Skeletal muscle cell (primary cell): ENCODE results near the gene SERPINA6.
"Not testable (repeated sequence)": the region's sequence is repeated elsewhere in the genome, so short reads cannot be mapped to it uniquely, and the experiment has no call there.

Source experiments
- DNase-seq: peaks from one replicate; pipeline ENCODE4 v3.0.0-alpha.2; 2010; ENCODE audit warnings: low read depth
- H3K4me3 ChIP-seq: 2 replicates; pipeline ENCODE4 v1.5.1; 2011; ENCODE audit warnings: low read depth, mild to moderate bottlenecking, control low read depth, low read length, moderate library complexity

The SERPINA6 gene

DNA sequence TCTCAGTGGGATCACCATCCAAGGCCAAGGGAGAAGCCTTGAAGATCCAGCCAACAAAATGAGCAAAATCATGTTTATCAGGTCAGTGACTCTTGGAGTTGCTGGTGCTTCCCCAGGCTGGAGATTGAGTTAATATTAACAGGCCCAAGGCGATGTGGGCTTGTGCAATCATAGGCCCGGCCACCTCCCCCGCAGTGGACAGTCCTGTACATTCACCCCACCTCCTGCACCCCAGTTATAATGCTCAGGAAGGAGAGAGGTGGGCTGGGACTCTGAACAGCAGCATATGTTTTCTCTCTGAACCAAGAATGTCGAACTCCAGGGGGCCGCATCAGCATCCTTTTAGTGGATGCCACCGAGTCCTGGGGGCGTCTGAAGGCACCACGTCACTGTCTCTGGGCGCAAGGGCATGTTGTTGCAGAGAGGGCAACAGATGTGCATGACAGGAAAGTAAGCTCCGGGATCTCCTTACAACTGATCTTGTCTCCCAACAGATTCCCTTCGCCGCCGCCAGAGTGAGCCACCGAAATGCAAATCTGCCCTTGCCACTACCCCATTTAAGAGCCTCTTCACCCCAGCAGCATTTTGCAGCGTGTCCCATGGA is 32.2 kb upstream of the SERPINA6 start:
- peak; percentile 54 for DNase-seq

DNA sequence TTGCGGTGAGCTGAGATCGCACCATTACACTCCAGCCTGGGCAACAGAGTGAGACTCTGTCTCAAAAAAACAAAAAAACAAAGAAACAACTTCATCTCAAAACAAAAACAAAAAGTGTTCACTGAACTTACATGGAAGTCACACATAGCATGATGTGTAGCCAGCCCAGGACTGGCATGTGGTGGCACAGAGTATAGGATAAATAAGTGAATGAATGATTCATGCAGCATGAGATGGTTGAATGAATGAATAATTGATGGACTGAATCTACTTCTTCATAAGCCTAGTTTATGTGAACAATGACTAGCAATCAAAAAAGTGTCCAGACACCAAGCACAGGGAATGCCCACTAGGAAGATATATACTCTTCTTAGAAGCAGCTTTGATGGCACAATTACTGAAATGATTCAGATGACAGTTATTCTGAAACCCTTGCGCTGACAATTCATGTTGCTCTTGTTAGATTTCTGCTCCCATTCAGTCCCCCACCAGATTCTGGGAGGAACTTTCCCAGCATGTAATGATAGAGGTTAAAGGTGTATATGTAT is 31.6 kb upstream of the SERPINA6 start:
- DNase-seq: no peak
- no peak overlapping the region for H3K4me3 ChIP-seq

More for the DNA sequence above, 32.2 kb upstream of the SERPINA6 start:
- no peak overlapping the region for H3K4me3 ChIP-seq

DNA sequence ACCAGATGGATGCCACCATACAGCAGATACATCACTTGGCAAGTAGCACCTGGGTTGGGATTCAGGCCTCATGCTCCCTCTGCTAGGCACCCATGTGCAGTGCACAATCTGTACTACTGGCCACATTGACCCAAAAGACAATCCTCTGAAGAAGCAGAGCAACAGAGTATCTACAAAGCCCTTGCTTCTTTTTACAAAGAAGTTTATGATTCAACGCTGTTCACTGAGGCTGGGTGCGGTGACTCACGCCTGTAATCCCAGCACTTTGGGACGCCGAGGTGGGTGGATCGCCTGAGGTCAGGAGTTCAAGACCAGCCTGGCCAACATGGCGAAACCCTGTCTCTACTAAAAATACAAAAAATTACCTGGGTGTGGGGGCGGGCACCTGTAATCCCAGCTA is 31.1 kb upstream of the SERPINA6 start:
- DNase-seq: not testable (repeated sequence)

DNA sequence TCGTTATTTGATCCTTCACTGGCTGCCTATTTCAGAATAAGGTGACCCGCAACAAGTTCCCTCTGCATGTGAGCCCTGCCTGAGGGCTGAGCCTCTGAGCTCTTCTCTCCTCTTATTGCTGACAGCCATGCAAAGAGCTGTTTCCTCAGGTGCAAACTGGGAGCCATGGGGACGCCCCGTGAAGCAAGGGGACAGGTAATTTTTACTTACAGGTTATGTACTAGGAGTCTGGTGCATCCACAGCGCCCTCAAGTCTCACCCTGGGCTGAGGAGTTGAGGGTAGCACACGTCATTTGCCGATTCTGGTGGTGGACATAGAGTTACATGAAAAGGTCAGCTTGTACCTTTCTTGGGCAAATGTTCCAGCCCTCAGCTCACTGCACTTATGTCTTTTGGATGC is 26.1 kb upstream of the SERPINA6 start:
- DNase-seq: no peak
- H3K4me3 ChIP-seq: no peak overlapping the region

More for the DNA sequence above, 31.1 kb upstream of the SERPINA6 start:
- not testable (repeated sequence) for H3K4me3 ChIP-seq

DNA sequence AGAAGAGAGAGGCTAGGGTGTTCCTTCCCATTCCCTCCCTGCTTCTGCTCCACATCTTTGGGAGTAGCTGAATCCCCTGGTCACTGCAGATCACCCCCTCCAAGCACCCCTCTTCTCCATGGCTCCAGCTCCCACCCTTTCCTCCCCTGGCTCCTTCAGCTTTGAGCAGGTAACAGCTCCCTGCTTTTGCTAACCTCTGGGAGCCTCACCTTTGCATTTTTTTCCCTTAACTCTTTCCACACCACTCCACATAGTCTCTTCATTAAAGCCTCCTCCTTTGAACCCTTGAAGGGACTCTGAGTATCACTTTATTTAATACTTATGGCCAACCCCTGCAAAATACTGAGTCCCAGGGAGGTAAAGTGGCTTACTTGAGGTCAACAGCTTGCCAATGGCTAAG is 25.7 kb upstream of the SERPINA6 start:
- no peak overlapping the region for H3K4me3 ChIP-seq
- DNase-seq: no peak

DNA sequence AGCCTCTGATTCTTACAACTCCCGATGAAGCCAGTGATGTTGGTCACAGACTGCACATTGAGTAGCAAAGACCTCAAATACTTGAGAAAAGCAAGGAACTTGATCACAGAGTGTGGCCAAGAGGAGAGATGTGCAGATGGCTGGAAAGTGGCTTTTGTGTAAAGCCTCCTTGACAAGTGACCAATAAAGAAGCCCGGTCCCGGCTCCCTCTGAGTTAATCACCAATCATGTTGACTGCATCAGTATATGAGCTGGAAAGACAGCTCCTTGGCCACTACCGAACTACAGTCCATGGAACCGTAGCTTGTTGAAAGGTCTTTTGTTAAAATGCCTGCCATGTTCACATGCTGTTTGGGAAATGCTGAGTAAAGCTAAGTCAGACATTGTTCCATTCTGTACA is 23.7 kb upstream of the SERPINA6 start:
- no peak overlapping the region for H3K4me3 ChIP-seq
- DNase-seq: no peak

DNA sequence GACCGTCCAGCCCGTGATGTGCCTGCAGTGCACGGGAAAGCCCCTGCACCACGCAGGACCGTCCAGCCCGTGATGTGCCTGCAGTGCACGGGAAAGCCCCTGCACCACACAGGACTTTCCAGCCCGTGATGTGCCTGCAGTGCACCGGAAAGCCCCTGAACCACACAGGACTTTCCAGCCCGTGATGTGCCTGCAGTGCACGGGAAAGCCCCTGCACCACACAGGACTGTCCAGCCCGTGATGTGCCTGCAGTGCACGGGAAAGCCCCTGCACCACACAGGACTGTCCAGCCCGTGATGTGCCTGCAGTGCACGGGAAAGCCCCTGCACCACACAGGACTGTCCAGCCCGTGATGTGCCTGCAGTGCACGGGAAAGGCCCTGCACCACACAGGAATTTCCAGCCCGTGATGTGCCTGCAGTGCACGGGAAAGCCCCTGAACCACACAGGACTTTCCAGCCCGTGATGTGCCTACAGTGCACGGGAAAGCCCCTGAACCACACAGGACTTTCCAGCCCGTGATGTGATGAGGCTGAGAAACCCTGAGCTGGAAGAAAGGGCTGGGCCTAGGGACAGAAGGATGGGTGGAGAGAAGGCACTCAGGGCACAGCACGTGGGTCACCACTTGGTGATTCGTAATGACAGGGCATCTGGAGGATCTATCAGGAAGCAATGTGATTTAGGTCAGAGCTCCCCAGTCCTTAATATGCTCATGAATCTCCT is 23.1 kb upstream of the SERPINA6 start:
- DNase-seq: not testable (repeated sequence)

DNA sequence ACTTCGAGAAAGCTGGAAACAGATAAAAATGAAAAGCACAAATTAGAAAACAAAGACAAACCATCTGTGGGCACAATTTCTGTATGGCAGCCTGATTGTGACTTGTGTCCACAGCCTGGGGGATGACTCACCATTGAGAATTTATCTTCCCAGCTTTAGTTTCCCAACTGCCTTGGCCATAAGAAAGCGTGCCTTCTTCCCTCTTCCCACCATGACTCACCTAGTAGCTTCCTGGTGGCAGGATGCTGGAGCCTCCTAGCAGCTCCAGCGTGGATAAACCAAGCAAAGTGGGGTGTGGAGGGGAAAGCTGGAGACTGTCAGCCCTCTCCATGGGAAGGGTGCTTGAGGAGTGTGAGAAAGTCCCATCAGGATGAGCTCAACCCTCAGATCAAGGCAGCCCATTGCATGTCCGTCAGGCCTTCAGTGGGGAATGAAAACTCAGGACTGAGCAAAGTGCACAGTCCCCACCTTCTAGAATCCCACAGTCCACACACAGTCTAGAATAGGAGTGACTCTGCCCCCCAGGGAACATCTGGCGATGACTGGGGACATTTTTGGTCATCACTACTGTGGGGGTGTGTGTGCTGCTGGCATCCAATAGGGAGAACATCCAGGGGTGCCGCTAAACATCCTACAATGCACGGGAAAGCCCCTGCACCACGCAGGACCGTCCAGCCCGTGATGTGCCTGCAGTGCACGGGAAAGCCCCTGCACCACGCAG is 22.4 kb upstream of the SERPINA6 start:
- no peak overlapping the region for H3K4me3 ChIP-seq
- peak; percentile 83 for DNase-seq

More for the DNA sequence above, 23.1 kb upstream of the SERPINA6 start:
- not testable (repeated sequence) for H3K4me3 ChIP-seq

DNA sequence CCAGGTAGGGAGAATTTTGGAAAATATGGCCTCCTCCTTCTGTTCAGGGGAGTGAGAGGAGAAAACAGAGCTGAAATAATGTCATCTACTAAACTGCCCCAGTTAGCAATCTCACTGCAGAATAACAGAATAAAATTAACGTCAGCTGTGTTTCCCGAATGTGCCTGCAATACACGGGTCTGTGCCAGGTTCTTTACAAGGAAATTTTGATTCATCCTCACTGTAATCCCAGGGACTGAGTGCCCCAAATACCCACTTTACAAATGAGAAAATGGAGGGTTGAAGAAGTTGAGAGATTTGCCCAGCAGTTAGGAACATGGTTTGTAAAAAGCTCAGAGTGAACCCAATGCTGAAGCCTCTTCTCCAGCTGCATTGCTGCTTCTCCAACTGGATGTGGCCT is 21.3 kb upstream of the SERPINA6 start:
- no peak for DNase-seq
- H3K4me3 ChIP-seq: no peak overlapping the region

DNA sequence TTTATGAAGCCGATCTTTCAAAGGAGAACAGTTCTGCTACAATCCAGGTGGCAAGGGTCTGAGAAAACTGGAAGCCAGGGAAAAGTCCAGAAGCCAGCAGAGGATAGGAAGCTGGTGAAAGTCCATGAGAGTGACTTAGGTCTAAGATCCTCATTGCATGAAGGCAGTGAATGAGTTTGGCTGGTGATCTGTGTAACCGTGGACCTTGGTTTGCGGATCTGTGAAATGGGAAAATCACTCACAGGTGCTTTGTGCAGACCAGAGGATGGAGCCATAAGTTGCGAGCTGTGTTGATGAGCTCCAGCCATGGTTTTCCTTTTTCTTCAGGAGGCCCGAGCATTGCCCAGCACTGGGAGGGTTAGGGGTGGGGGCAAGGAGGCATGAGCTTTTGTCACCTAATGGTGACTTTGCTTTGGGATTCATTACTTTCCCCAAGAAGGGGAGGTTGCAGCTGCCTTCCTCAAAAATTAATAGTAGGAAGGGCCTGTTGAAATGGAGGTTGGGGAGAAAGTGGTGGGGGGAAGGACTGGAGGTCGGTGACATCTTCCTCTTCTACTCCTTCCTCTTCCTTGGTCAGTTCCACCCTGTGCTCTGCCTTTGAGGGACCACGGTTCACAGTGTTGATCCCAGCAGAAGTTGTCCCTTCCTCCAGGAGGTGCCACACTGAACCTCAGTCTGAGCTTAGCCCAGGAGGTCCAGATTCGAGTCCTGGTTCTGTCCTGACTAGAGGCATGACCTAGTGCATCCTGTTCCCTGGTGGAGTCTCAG is 20.3 kb upstream of the SERPINA6 start:
- DNase-seq: no peak
- H3K4me3 ChIP-seq: no peak overlapping the region

DNA sequence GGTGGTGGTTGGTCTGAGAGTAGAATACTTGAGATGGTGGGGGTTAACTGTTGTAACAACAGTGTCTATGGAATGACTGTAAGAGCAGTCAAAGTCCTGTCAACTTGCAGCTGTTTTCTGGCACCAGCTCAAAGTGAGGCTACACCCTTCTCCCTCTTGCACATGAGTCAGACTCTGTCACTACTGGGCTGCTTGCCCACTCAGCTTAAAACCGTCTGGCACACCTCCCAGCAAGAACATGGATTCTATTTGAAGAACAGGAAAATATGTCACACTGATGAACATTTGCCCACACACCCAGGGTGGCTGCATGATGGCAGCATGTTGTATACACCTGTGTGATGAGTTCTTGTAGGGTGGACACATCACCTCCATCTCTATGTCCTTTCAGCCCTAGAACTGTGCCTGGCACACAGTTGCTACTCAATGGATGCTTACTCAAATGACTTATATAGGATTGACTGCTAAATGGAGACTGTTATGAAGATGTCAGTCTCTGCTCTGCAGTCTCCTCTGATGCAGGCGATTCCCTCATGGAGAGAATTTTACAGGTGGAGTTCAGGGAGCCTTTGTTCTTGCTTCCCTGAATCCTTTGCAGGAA is 19.3 kb upstream of the SERPINA6 start:
- H3K4me3 ChIP-seq: no peak overlapping the region
- DNase-seq: peak; percentile 100

DNA sequence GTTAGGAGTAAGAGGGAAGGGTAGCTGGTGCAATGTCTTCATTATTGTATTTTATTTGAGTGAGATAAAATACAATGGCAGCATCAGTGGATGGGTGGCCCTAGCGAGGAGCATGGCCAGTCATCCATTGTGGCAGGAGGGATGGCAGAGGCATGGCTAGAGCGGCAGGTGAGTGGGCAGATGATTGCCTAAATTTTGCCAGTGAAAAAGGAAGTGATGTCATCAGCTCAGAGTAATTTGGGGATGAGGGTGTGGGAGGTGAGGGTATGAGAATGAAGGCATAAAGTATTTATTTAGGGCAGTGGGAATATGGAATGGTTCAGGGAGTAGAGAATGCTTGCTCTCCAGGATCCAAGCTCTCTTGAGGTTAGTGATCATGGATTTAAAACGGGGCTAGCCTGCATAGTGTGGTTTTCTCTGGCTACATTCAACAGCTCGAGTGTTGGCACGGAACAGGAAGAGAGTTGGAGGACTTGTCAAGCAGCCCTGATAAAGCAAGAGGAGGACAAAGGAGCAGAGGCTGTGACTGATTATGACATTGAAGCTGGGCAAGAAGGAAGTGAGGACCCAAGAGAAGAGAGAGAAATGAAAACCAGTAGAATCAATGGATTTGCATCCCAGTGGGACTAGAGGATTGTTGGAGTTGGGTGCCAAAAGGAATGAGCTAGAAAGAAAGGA is 18.7 kb upstream of the SERPINA6 start:
- DNase-seq: no peak
- no peak overlapping the region for H3K4me3 ChIP-seq

DNA sequence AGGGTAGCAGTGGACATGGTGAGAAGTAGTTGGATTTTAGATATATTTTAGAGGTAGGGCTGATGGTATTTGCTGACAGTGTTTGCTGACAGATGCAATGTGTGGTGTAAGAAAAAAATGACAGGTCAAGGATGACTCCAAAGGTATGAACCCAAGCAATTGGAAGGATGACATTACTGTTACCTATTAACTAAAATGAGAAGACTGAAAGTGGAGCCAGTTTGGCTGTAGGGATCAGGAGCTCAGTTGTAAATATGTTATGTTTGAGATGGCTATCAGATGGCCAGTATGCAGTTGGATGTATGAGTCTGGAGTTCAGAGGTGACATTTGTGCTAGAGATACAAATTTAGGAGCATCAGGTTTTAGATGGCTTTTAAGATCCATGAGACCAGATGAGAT is 17.4 kb upstream of the SERPINA6 start:
- no peak for DNase-seq
- H3K4me3 ChIP-seq: no peak overlapping the region

DNA sequence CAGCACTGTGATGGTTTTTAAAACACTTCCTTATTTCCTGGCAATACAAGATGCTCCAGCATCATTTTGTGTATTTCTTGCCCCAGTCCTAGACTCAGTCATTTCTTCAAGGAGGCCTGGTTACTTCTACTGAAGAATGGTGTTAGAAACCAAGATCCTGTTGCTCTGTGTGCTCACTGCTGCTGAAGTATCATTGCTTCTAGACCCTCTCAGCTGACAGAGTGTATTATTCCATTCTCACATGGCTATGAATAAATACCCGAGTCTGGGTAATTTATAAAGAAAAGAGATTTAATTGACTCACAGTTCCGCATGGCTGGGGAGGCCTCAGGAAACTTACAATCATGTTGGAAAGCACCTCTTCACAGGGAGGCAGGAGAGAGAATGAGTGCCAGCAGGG is 14.9 kb upstream of the SERPINA6 start:
- DNase-seq: no peak
- no peak overlapping the region for H3K4me3 ChIP-seq

DNA sequence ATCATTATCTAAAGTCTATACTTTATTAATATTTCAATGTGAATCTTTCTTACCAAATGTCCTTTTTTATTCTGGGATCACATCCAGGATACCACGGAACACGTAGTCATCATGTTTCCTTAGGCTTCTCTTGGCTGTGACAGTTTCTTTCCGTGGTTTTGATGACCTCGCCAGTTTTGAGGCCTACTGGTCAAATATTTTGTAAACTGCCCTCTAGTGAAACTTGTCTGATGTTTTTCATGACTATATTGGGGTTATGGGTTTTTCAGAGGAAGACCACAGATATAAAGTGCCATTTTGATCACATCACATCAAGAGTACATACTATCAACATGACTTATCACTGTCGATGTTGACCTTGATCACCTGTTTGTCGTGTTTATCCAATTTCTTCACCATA is 14.1 kb upstream of the SERPINA6 start:
- no peak overlapping the region for H3K4me3 ChIP-seq
- no peak for DNase-seq

DNA sequence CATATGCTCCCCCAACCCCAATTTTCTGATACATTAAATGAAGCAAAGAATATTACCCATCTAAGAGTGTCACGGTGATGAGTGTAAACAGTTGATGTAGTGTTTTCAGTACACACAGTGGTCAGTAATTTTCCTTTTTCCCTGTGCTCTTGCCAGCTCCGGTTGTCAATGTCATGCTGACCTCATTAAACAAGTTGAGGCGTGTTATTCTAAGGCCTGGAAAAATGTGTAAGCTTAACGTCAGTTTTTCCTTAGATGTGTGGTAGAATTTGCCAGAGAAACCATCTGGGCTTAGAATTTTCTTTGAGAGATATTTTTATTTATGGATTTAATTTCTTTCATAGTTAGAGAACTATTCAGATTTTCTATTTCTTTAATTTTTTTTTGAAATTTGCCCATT is 11.7 kb upstream of the SERPINA6 start:
- DNase-seq: no peak
- no peak overlapping the region for H3K4me3 ChIP-seq

DNA sequence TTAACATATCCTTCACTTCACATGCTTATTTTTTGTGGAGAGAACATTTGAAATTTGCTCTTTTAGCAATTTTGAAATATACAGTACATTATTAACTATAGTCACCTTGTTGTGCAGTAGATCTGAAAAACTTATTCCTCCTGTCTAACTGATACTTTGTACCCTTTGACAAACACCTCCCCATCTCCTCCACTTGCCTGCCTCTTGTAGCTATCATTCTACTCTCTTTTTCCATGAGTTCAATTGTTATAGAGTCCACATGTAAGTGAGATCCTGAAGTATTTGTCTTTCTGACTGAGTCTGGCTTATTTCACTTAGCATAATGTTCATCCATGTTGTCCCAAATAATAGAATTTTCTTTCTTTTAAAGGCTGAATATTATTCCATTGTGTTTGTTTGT is 9.5 kb upstream of the SERPINA6 start:
- no peak for DNase-seq
- no peak overlapping the region for H3K4me3 ChIP-seq

DNA sequence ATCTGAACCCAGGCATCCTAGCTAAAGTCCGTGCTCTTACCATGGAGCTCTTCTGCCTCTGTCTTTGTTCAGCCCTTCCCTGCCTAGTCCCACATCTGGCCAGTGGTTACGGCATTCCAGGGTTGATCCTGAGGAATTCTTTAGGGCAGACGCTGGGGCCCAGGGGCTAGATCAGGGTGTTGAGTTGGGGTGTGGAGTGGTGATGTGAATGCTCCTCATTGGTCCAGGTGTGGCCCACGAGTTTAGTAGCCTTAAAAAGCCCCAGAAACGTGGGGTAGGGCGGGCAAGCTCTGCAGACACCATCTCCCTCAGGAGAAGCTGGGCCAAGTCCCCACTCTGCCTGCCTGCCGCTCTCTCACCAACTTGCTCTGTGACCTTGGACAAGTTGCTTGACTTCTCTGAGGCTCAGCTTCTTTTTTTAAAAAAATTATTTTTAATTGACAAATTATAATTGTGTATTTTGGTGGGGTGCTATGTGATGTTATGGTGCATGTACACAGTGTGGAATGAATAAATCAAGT is 9.0 kb upstream of the SERPINA6 start:
- no peak overlapping the region for H3K4me3 ChIP-seq
- DNase-seq: no peak

DNA sequence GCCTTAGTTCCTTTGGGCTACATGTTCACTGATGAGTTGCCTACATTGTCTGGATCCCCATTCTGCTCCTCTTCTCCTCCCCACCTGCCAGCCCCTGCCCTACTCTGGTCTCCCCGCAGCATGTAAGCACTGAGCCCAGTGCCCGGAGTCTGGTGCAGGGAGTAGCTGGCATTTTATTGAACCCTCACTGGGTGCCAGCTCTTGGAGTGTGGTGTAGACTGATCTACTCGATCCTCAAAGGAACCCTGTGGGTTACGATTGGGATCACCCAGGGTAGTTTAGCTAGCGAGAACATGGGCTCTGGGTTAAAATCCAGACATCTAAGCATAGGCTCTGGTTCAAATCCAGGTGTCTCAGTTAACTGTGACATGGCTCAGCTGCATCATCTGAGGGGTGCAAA is 8.3 kb upstream of the SERPINA6 start:
- no peak for DNase-seq
- no peak overlapping the region for H3K4me3 ChIP-seq
